Keratinocyte (primary cell): ENCODE data around the gene ZFP90.

ENCODE experiments used
- EZH2 ChIP-seq: IDR thresholded peaks from one replicate; pipeline ENCODE4 v1.6.1; 2012; ENCODE audit warnings: inconsistent platforms, mild to moderate bottlenecking, low read length, moderate library complexity
- TF ChIP-seq, protein P1 (sequence below), 3 experiments: IDR thresholded peaks in 1 of 3; conservative IDR thresholded peaks in 1 of 3; optimal IDR thresholded peaks in 1 of 3; 2 replicates in 2 of 3; 3 replicates in 1 of 3; pipeline versions ENCODE3 to v1.5.1; 2011; ENCODE audit warnings: low read length in 3 of 3, mild to moderate bottlenecking in 3 of 3, moderate library complexity in 2 of 3, control low read depth in 1 of 3, inconsistent platforms in 1 of 3; ENCODE audit not compliant: insufficient read depth in 2 of 3; ENCODE audit errors: extremely low read depth in 1 of 3

DNA sequence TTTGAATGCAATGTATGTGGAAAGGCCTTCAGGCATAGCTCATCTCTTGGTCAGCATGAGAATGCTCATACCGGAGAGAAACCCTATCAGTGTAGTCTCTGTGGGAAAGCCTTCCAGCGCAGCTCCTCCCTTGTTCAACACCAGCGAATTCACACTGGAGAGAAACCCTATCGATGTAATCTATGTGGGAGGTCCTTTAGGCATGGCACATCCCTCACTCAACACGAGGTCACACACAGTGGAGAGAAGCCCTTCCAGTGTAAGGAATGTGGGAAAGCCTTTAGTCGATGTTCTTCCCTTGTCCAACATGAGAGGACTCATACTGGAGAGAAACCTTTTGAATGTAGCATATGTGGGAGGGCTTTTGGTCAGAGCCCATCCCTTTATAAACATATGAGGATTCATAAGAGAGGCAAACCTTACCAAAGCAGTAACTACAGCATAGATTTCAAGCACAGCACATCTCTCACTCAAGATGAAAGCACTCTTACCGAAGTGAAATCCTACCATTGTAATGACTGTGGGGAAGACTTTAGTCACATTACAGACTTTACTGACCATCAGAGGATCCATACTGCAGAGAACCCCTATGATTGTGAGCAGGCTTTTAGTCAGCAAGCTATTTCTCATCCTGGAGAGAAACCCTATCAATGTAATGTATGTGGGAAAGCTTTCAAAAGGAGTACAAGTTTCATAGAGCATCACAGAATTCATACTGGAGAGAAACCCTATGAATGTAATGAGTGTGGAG, 24.7 kb downstream of the ZFP90 start:
- TF ChIP-seq, protein P1, sequence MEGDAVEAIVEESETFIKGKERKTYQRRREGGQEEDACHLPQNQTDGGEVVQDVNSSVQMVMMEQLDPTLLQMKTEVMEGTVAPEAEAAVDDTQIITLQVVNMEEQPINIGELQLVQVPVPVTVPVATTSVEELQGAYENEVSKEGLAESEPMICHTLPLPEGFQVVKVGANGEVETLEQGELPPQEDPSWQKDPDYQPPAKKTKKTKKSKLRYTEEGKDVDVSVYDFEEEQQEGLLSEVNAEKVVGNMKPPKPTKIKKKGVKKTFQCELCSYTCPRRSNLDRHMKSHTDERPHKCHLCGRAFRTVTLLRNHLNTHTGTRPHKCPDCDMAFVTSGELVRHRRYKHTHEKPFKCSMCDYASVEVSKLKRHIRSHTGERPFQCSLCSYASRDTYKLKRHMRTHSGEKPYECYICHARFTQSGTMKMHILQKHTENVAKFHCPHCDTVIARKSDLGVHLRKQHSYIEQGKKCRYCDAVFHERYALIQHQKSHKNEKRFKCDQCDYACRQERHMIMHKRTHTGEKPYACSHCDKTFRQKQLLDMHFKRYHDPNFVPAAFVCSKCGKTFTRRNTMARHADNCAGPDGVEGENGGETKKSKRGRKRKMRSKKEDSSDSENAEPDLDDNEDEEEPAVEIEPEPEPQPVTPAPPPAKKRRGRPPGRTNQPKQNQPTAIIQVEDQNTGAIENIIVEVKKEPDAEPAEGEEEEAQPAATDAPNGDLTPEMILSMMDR (optimal IDR thresholded peaks at IDR 0.05 in 1 of 3, IDR thresholded peaks at IDR 0.05 in 1 of 3, conservative IDR thresholded peaks at IDR 0.05 in 1 of 3; ENCODE audit: extremely low read depth in 1 of 3, insufficient read depth in 2 of 3, low read length in 3 of 3) = no peak
- TF ChIP-seq EZH2 = no peak
